Fibroblast of the aortic adventitia (primary cell): ENCODE measurements around the gene PPP1R18. TPM values are rescaled to one million over a fixed set of nuclear protein-coding genes. Genes with fewer than 3 reads are reported as not detected.

ENCODE experiments used
- DNase-seq: peaks from one replicate; pipeline ENCODE4 v3.0.0-alpha.2; 2010; ENCODE audit warnings: low read depth
- H3K4me3 ChIP-seq: 2 replicates; pipeline ENCODE4 v1.5.1; 2011; ENCODE audit warnings: low read depth, mild to moderate bottlenecking, control low read depth, low read length, moderate library complexity
- total RNA-seq: library from RNA; depleted of rRNA; stranded (reverse); fragments of >200 nt; gene quantifications from 2 replicates; pipeline ENCODE4 v1.2.3, GENCODE V29; 2012; ENCODE audit warnings: low replicate concordance
- TF ChIP-seq, protein P1 (sequence below): IDR thresholded peaks from 2 replicates; pipeline ENCODE4 v1.5.1; 2011; ENCODE audit warnings: mild to moderate bottlenecking, low read length, control low read depth, inconsistent platforms; ENCODE audit not compliant: insufficient read depth

The PPP1R18 gene, protein sequence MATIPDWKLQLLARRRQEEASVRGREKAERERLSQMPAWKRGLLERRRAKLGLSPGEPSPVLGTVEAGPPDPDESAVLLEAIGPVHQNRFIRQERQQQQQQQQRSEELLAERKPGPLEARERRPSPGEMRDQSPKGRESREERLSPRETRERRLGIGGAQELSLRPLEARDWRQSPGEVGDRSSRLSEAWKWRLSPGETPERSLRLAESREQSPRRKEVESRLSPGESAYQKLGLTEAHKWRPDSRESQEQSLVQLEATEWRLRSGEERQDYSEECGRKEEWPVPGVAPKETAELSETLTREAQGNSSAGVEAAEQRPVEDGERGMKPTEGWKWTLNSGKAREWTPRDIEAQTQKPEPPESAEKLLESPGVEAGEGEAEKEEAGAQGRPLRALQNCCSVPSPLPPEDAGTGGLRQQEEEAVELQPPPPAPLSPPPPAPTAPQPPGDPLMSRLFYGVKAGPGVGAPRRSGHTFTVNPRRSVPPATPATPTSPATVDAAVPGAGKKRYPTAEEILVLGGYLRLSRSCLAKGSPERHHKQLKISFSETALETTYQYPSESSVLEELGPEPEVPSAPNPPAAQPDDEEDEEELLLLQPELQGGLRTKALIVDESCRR
- 33.0 and 82.2 TPM in 2 replicates for total RNA-seq

DNA sequence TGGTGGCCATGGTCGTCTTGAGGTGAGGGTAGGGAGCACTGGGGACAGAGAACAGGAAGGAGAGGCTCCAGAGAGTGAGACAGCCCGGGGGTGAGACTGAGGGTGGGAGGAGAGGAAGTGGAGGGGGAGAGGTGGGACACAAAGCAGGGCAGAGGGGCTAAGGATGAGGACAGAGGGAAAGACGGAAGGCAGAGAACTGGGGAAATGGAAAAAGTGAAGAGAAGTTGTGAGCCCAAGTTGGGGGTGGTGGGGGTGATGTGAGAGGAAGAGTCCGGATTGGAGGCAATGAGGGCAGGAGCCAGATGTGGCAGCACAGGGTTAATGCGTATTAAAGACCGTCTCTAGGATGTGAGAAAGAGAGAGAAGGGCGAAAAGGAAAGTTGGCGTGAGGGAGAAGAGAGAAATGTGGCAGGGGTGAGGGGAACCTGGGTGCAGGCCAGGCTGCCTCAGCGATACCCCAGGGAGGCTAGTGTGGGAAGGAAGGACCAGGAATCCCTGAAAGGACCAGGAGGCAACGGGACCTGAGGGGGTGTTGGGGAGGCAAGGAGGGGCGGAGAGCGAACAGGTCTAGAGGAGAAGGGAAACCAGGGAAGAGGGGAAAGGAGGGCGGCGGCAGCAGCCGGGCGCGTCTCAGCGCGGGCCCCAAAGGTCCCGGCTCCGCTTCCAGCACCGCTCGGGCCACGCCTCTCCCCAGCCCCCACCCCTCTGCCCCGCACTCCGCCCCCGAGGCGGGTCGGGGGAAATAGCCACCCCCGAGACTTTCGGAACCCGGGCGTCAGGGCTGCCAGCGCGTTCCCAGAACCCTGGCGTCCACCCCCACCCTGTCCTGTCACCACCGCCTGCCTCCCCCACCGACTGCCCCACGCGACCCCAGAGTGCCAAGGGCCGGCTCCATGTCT is at the start of gene PPP1R18:
Gene PPP1R18, minus strand, starts transcription at position 637 of the 899 bp plus-strand sequence. Its CDS starts 627 bp downstream, at position 10.
- TF ChIP-seq, protein P1, sequence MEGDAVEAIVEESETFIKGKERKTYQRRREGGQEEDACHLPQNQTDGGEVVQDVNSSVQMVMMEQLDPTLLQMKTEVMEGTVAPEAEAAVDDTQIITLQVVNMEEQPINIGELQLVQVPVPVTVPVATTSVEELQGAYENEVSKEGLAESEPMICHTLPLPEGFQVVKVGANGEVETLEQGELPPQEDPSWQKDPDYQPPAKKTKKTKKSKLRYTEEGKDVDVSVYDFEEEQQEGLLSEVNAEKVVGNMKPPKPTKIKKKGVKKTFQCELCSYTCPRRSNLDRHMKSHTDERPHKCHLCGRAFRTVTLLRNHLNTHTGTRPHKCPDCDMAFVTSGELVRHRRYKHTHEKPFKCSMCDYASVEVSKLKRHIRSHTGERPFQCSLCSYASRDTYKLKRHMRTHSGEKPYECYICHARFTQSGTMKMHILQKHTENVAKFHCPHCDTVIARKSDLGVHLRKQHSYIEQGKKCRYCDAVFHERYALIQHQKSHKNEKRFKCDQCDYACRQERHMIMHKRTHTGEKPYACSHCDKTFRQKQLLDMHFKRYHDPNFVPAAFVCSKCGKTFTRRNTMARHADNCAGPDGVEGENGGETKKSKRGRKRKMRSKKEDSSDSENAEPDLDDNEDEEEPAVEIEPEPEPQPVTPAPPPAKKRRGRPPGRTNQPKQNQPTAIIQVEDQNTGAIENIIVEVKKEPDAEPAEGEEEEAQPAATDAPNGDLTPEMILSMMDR: no peak
- H3K4me3 ChIP-seq: peak within 1 kb of the TSS; percentile 93
- peak; percentile 64 for DNase-seq

DNA sequence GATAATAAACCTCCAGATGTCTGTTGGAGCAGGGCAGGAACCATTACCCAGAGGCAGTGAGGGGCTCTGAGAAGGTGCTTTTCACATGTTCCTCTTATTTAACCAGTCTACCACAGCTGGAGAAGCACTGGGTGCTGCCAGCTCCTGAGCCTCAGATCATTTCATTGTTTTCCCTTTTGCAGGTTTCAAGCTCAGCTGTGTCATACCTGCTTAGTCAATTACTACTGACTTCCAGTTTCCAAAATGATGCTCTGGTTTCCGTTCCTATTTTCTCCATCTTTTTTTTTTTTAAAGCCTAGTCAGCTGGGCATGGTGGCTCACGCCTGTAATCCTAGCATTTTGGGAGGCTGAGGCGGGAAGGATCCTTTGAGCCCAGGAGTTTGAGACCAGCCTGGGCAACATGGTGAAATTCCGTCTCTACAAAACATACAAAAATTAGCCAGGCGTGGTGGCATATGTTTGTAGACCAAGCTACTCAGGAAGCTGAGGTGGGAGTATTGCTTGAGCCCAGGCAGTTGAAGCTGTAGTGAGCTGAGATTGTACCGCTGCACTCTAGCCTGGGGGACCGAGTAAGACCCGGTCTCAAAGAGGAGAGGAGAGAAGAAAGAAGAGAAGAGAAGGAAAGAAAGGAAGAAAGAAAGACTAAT is 49.3 kb upstream of the PPP1R18 start:
- TF ChIP-seq, protein P1: no peak

DNA sequence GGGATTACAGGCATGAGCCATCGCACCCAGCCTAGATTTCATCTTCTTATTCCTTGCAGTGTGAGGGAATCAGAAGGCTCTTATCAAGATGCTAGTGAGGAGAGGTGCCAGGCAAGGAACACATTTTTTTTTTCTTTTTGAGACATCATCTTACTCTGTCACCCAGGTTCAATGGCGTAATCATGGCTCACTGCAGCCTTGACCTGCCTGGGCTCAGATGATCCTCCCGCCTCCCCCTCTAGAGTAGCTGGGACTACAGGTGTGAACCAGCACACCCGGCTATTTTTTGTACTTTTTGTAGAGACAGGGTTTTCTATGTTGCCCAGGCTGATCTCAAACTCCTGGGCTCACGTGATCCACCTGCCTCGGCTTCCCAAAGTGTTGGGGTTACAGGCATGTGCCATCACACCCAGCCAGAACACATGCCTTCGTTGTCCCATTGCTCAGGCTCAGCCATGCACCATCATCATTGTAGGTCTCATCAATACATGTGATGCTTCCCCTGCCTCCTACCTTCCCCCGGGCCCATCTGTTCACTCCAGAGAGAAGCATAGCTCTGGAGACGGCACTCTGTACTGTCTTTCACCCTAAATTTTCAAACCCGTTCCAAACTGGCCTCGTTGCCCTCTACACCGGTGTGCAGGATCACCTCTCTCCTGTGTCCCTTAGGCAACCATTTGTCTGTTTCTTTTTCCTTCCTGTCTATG is 45.9 kb upstream of the PPP1R18 start:
- TF ChIP-seq, protein P1: no peak
- DNase-seq: no peak

More for the DNA sequence above, 49.3 kb upstream of the PPP1R18 start:
- H3K4me3 ChIP-seq: no peak overlapping the region
- no peak for DNase-seq

DNA sequence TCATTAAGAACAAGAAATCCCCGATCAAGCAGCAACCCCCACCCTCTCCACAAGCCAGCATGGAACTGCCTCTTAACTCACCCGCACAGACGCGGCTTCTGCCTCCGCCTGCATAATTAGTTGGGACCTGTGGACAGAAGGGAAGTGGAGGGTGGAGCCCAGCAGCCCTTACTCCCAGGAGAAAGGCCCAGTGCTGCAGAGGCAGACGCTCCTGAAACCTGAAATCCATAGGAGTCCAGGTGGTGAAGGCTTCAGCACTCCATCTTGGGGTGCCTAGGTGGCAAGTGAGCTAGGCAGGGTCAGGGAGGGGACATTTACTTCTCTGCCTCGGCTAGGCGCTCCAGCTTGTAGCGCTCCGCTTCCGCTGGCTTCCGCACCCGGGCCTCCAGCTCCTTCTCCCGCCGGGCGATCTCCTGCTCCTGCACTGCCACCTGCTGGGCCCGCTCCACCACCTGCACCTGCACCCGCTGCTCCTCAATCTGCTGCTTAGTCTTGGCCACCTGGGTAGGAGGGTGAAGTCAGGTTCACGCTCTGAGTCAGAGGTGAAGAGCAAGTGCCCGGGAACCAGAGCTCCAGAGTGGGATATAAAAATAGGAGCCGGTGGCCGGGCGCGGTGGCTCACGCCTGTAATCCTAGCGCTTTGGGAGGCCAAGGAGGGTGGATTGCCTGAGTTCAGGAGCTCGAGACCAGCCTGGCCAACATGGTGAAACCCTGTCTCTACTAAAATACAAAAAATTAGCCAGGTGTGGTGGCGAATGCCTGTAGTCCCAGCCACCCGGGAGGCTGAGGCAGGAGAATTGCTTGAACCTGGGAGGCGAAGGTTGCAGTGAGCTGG is 44.4 kb upstream of the PPP1R18 start:
- TF ChIP-seq, protein P1: peak; percentile 40
- DNase-seq: no peak
- no peak overlapping the region for H3K4me3 ChIP-seq

More for the DNA sequence above, 45.9 kb upstream of the PPP1R18 start:
- H3K4me3 ChIP-seq: no peak overlapping the region

DNA sequence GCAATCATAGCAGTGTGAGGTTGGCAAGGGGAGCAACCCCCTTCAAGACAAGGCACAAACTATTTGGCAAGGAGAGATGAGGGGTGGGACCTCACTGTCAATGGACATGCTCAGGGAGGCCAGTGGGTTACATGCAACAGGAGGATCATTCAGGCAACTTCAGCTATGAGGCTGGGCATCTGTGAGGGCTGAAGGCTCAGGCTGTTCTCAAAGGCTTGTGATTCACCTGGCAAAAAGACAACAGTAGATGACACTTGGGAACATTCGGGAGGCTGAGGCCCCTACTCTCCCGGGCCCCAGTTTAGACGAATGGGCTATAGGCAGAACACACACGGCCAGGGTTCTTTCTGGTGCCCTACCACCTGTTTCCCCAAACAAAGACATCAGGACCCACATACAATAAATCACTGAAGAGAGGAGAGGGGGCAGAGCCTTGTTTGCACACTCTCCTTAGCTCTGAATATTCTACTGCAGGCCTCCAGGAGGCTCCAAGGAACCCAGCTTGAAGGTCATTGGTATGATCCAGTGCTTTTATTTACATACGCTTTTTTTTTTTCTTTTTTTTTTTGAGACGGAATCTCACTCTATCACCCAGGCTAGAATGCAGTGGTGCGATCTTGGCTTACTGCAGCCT is 41.6 kb upstream of the PPP1R18 start:
- TF ChIP-seq, protein P1: peak; percentile 44
- H3K4me3 ChIP-seq: no peak overlapping the region
- DNase-seq: peak; percentile 65
